ENCODE data around the gene RASGRF2.

GRCh38 chr5:80975065-80975464 is 14.9 kb downstream of the RASGRF2 start:
- TF ChIP-seq CTCF (conservative IDR thresholded peaks at IDR 0.05; ENCODE audit: low read length) (no peak), EZH2phosphoT487 (IDR thresholded peaks at IDR 0.05; ENCODE audit: borderline replicate concordance, low read depth, low read length) (no peak)
